CD4-positive, CD25-positive, alpha-beta regulatory T cell (primary cell): Measurements from ENCODE around the gene ERAS. TPM values are rescaled to one million over a fixed set of nuclear protein-coding genes. Genes with fewer than 3 reads are reported as not detected.
"Not testable (repeated sequence)": the region's sequence is repeated elsewhere in the genome, so short reads cannot be mapped to it uniquely, and the experiment has no call there.

Experiments
- ATAC-seq, 2 donors: fragments of 150-1000 bp; cut with Tn5 transposase; one replicate each; pipeline ENCODE4 v1.10.0; 2021; ENCODE audit warnings: low read depth in 2 of 2, moderate number of reproducible peaks in 2 of 2, moderate library complexity in 1 of 2
- DNase-seq, 3 donors: peaks; one replicate each; pipeline versions ENCODE4 v3.0.0 to v3.0.0-alpha.2; 2012 to 2022; ENCODE audit warnings: mixed read lengths in 1 of 3
- H3K27ac ChIP-seq: one replicate; pipeline ENCODE4 v1.7.0; 2013; ENCODE audit warnings: mild to moderate bottlenecking, low read length; ENCODE audit not compliant: insufficient read depth, poor library complexity, severe bottlenecking
- H3K27me3 ChIP-seq: one replicate; pipeline ENCODE4 v1.7.0; 2013; ENCODE audit warnings: low read length; ENCODE audit not compliant: control insufficient read depth, insufficient read depth
- H3K36me3 ChIP-seq: one replicate; pipeline ENCODE4 v1.7.0; 2013; ENCODE audit warnings: mild to moderate bottlenecking, low read length, moderate library complexity; ENCODE audit not compliant: control insufficient read depth, insufficient read depth
- H3K4me1 ChIP-seq: 2 replicates; pipeline ENCODE4 v1.7.0; 2013; ENCODE audit warnings: mild to moderate bottlenecking, low read length; ENCODE audit not compliant: insufficient read depth, control insufficient read depth, poor library complexity, severe bottlenecking
- H3K4me3 ChIP-seq: one replicate; pipeline ENCODE4 v1.7.0; 2013; ENCODE audit warnings: low read depth, mild to moderate bottlenecking, low read length, moderate library complexity
- H3K9me3 ChIP-seq, 2 experiments: 1 replicate in 1 of 2; 2 replicates in 1 of 2; pipeline ENCODE4 v1.7.0; 2013; ENCODE audit warnings: low read length in 2 of 2, mild to moderate bottlenecking in 1 of 2, moderate library complexity in 1 of 2; ENCODE audit not compliant: control insufficient read depth in 2 of 2
- H3K27ac Mint-ChIP-seq, 3 donors: one replicate each; pipeline ENCODE4 v1.8.0; 2020 to 2022; ENCODE audit warnings: mild to moderate bottlenecking in 3 of 3, mixed read lengths in 3 of 3, moderate library complexity in 2 of 3
- H3K27me3 Mint-ChIP-seq: one replicate; pipeline ENCODE4 v1.8.0; 2022; ENCODE audit warnings: mild to moderate bottlenecking, mixed read lengths
- H3K36me3 Mint-ChIP-seq: one replicate; pipeline ENCODE4 v1.8.0; 2020; ENCODE audit warnings: mixed read lengths
- H3K4me1 Mint-ChIP-seq, 4 donors: one replicate each; pipeline ENCODE4 v1.8.0; 2020 to 2022; ENCODE audit warnings: mixed read lengths in 4 of 4, mild to moderate bottlenecking in 1 of 4
- H3K4me3 Mint-ChIP-seq, 4 donors: one replicate each; pipeline ENCODE4 v1.8.0; 2020 to 2022; ENCODE audit warnings: mild to moderate bottlenecking in 4 of 4, mixed read lengths in 4 of 4, moderate library complexity in 3 of 4
- H3K9me3 Mint-ChIP-seq, 7 donors: one replicate each; pipeline ENCODE4 v1.8.0; 2020 to 2022; ENCODE audit warnings: mixed read lengths in 7 of 7, mild to moderate bottlenecking in 3 of 7, moderate library complexity in 2 of 7
- polyA plus RNA-seq, 4 donors: library from polyadenylated mRNA; unstranded; fragments of 300-500 nt; fragmentation: Illumina TruSeq; gene quantifications; one replicate each; pipeline ENCODE4 v1.2.3, GENCODE V29; 2021
- total RNA-seq: library from RNA; stranded (reverse); gene quantifications from one replicate; pipeline ENCODE4 v1.2.3, GENCODE V29; 2022

Gene ERAS
- total and polyA plus RNA-seq, 5 donors from 2014 or later: not detected

DNA sequence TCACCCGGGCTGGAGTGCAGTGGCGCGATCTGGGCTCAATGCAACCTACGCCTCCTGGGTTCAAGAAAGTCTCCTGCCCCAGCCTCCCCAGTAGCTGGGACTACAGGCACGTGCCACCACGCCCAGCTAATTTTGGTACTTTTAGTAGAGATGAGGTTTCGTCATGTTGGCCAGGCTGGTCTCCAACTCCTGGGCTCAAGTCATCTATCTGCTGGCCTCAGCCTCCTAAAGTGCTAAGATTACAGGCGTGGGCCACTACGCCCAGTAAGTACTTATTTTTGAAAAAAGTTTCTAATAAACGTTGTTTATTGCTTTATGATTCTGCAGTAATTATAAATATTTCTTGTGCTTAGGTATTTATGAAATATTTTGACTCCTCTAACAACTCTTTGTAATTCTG is 13.4 kb downstream of the ERAS start:
- DNase-seq (no peak), ATAC-seq (no peak)
- H3K9me3 Mint-ChIP-seq: peaks cover 0 to 3% (median 0%) of the 10 kb centered on the region in 7 donors
- H3K4me1 Mint-ChIP-seq: peaks cover 0 to 12% (median 6%) of the 10 kb centered on the region in 4 donors
- H3K27ac Mint-ChIP-seq: no peak overlapping the region
- H3K27me3 Mint-ChIP-seq: peaks cover 12% of the 10 kb centered on the region
- H3K36me3 Mint-ChIP-seq: no peaks in the 10 kb centered on the region
- H3K36me3 ChIP-seq: no peaks in the 10 kb centered on the region
- no peak overlapping the region for H3K4me3 Mint-ChIP-seq
- no peaks in the 10 kb centered on the region for H3K9me3 ChIP-seq
- H3K27me3 ChIP-seq: no peaks in the 10 kb centered on the region
- peaks cover 2% of the 10 kb centered on the region for H3K4me1 ChIP-seq
- H3K4me3 ChIP-seq: no peak overlapping the region
- H3K27ac ChIP-seq: no peak overlapping the region

DNA sequence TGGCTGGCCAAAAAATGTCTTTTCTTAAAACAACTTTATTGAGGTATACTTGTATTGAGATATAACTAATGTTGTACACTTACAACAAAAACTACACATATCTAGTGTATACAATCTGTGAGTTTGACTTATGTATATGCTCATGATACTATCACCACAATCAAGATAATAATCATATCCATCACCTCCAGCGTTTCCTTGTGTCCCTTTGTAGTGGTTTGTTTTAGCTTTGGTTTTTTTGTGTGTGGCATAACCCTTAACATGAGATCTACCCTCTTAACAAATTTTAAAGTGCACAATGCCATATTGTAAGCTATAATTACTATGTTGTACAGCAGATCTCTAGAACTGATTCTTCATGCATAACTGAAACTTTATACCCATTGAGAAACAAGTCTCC is 22.5 kb downstream of the ERAS start:
- no peak overlapping the region for H3K4me3 Mint-ChIP-seq
- H3K36me3 Mint-ChIP-seq: no peaks in the 10 kb centered on the region
- H3K36me3 ChIP-seq: no peaks in the 10 kb centered on the region
- no peak overlapping the region for H3K27ac Mint-ChIP-seq
- DNase-seq (no peak), ATAC-seq (no peak)
- H3K4me1 ChIP-seq: no peaks in the 10 kb centered on the region
- no peaks in the 10 kb centered on the region for H3K27me3 ChIP-seq
- H3K4me3 ChIP-seq: no peak overlapping the region
- H3K27me3 Mint-ChIP-seq: no peaks in the 10 kb centered on the region
- peaks cover 0 to 2% (median 0%) of the 10 kb centered on the region in 7 donors for H3K9me3 Mint-ChIP-seq
- H3K9me3 ChIP-seq: no peaks in the 10 kb centered on the region
- peaks cover 0 to 8% (median 6%) of the 10 kb centered on the region in 4 donors for H3K4me1 Mint-ChIP-seq
- no peak overlapping the region for H3K27ac ChIP-seq

DNA sequence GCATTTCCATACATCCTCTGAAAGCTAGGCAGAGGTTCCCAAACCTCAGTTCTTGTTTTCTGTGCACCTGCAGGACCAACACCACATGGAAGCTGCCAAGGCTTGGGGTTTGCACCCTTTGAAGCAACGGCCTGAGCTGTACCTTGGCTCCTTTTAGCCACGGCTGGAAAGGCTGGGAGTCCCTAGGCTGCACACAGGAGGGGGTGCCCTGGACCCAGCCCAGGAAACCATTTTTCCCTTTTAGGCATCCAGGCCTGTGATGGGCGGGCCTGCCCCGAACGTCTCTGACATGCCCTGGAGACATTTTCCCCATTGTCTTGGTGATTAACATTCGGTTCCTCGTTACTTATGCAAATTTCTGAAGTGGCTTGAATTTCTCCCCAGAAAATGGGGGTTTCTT is 26.5 kb downstream of the ERAS start:
- ATAC-seq: no peak
- no peak overlapping the region for H3K27ac Mint-ChIP-seq
- Histone ChIP-seq H3K4me3 (no peak overlapping the region), H3K4me1 (no peaks in the 10 kb centered on the region), H3K27ac (no peak overlapping the region), H3K9me3 (no peaks in the 10 kb centered on the region), H3K27me3 (no peaks in the 10 kb centered on the region), H3K36me3 (no peaks in the 10 kb centered on the region)
- H3K4me1 Mint-ChIP-seq: peaks cover 0 to 11% (median 6%) of the 10 kb centered on the region in 4 donors
- H3K9me3 Mint-ChIP-seq: peaks cover 0 to 2% (median 0%) of the 10 kb centered on the region in 7 donors
- no peaks in the 10 kb centered on the region for H3K36me3 Mint-ChIP-seq
- no peak overlapping the region for H3K4me3 Mint-ChIP-seq
- peaks cover 14% of the 10 kb centered on the region for H3K27me3 Mint-ChIP-seq
- no peak for DNase-seq

DNA sequence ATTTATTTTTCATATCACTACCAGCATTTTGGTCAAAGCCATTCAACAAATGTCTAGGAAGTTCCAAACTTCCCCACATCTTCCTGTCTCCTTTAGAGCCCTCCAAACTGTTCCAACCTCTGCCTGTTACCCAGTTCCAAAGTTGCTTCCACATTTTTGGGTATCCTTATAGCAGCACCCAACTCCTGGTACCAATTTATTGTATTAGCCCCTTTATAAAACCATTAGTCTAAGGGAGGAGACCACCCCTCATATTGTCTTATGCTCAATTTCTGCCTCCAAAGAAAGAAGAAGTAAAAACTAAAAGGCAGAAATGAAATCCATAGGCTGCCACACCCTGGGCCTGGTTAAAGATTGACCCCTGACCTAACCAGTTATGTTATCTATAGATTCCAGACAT is 27.2 kb downstream of the ERAS start:
- peaks cover 0 to 11% (median 6%) of the 10 kb centered on the region in 4 donors for H3K4me1 Mint-ChIP-seq
- H3K27ac Mint-ChIP-seq, DNase-seq, H3K9me3 Mint-ChIP-seq, H3K27me3 ChIP-seq, H3K4me1 ChIP-seq, H3K36me3 ChIP-seq, H3K9me3 ChIP-seq, H3K27ac ChIP-seq, ATAC-seq, H3K4me3 Mint-ChIP-seq, H3K36me3 Mint-ChIP-seq, H3K4me3 ChIP-seq: not testable (repeated sequence)
- peaks cover 14% of the 10 kb centered on the region for H3K27me3 Mint-ChIP-seq

DNA sequence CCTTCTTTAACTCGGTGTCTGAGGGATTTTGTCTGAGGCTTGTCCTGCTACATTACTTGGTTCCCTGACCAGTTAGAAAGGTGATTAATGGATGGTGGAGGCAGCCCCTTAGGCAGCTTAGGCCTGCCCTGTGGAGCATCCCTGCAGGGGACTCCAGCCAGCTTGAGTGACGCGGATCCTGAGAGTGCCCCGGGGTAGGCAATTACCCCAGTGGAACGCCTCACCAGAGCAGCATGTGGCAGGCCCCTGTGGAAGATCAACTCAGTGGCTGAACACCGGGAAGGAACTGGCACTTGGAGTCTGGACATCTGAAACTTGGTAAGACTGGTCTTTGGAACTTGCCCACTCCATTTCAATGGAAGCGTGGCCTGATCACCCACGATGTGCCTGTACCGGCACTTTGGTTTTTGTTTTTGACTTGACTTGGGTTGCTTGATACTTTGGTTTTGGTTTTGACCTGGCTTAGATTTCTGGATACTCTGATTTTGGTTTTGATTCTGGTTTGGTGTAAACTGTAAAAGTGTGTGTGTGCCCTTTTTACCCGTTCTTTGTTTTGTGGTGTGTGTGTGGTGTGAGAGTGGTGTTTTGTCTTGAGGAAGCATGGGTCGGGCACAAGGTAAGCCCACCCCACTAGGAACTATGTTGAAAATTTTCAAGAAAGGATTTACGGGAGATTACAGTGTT is 27.9 kb downstream of the ERAS start:
- H3K36me3 Mint-ChIP-seq, H3K4me1 ChIP-seq, H3K4me1 Mint-ChIP-seq, H3K9me3 Mint-ChIP-seq, H3K4me3 Mint-ChIP-seq, H3K27me3 ChIP-seq, ATAC-seq, H3K4me3 ChIP-seq, DNase-seq, H3K27ac Mint-ChIP-seq, H3K9me3 ChIP-seq, H3K36me3 ChIP-seq, H3K27ac ChIP-seq: not testable (repeated sequence)
- H3K27me3 Mint-ChIP-seq: peaks cover 14% of the 10 kb centered on the region

DNA sequence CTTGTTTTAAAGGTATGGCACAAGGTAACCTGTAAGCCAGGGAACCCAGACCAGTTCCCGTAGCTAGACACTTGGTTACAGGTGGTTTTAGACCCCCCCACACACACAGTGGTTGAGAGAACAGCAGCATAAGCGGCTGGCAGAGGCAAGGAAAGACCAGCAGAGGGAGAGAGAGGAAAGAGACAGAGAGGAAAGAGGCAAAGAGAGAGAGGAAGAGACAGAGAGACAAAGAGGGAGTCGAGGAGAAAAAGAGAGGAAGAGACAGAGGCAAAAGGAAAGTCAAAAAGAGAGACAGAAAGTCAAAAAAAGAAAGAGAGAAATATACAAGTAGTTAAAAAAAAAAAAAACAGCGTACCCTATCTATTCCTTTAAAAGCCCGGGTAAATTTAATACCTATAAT is 28.6 kb downstream of the ERAS start:
- peaks cover 0 to 2% (median 0%) of the 10 kb centered on the region in 7 donors for H3K9me3 Mint-ChIP-seq
- no peak for ATAC-seq
- Histone ChIP-seq H3K4me3 (no peak overlapping the region), H3K27ac (no peak overlapping the region), H3K4me1 (no peaks in the 10 kb centered on the region), H3K9me3 (no peaks in the 10 kb centered on the region), H3K27me3 (no peaks in the 10 kb centered on the region), H3K36me3 (no peaks in the 10 kb centered on the region)
- H3K4me3 Mint-ChIP-seq: peak overlapping the region in 1 of 4 donors; percentile 73
- H3K27me3 Mint-ChIP-seq: peaks cover 16% of the 10 kb centered on the region
- H3K27ac Mint-ChIP-seq: no peak overlapping the region
- peak in 1 of 3 donors; percentile 35 for DNase-seq
- H3K4me1 Mint-ChIP-seq: peaks cover 0 to 3% (median 0%) of the 10 kb centered on the region in 4 donors
- no peaks in the 10 kb centered on the region for H3K36me3 Mint-ChIP-seq

DNA sequence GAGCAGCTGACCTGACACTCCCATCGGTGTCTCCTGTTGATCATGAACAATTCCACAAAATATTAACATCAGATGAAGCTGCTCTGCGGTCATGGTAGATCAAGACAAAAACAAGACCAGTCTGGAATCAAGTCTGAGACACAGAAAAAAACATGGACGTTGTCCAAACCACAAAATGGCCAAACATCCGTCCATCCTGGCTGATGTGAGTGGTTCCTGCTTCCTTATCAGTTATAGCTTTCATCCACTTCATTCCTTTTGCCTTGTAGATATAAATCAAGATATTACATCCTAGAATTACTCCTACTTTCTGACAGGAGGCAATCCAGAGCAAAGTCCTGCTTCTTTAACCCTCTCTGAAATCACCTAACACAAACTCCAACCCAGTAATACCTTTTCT is 37.9 kb downstream of the ERAS start:
- H3K27ac Mint-ChIP-seq: no peak overlapping the region
- H3K27ac ChIP-seq: no peak overlapping the region
- peaks cover 19% of the 10 kb centered on the region for H3K27me3 Mint-ChIP-seq
- DNase-seq: no peak
- no peaks in the 10 kb centered on the region for H3K36me3 Mint-ChIP-seq
- no peak overlapping the region for H3K4me3 ChIP-seq
- H3K9me3 Mint-ChIP-seq: peaks cover 0 to 4% (median 0%) of the 10 kb centered on the region in 7 donors
- H3K9me3 ChIP-seq: no peaks in the 10 kb centered on the region
- no peaks in the 10 kb centered on the region for H3K36me3 ChIP-seq
- no peak overlapping the region for H3K4me3 Mint-ChIP-seq
- no peaks in the 10 kb centered on the region for H3K4me1 ChIP-seq
- no peaks in the 10 kb centered on the region for H3K4me1 Mint-ChIP-seq
- ATAC-seq: no peak
- no peaks in the 10 kb centered on the region for H3K27me3 ChIP-seq

DNA sequence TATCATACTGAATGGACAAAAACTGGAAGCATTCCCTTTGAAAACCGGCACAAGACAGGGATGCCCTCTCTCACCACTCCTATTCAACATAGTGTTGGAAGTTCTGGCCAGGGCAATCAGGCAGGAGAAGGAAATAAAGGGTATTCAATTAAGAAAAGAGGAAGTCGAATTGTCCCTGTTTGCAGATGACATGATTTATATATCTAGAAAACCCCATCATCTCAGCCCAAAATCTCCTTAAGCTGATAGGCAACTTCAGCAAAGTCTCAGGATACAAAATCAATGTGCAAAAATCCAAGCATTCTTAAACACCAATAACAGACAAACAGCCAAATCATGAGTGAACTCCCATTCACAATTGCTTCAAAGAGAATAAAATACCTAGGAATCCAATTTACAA is 45.7 kb downstream of the ERAS start:
- DNase-seq, H3K4me3 Mint-ChIP-seq, H3K9me3 ChIP-seq, H3K27me3 ChIP-seq, H3K36me3 ChIP-seq, H3K36me3 Mint-ChIP-seq, ATAC-seq, H3K4me1 Mint-ChIP-seq, H3K4me3 ChIP-seq, H3K9me3 Mint-ChIP-seq, H3K27ac Mint-ChIP-seq, H3K4me1 ChIP-seq, H3K27ac ChIP-seq: not testable (repeated sequence)
- H3K27me3 Mint-ChIP-seq: peaks cover 13% of the 10 kb centered on the region
